ENCODE data around the gene TMEM229A. TPM values are rescaled to one million over a fixed set of nuclear protein-coding genes. Genes with fewer than 3 reads are reported as not detected.

TMEM229A gene
- total RNA-seq, 1 donor: not detected

DNA sequence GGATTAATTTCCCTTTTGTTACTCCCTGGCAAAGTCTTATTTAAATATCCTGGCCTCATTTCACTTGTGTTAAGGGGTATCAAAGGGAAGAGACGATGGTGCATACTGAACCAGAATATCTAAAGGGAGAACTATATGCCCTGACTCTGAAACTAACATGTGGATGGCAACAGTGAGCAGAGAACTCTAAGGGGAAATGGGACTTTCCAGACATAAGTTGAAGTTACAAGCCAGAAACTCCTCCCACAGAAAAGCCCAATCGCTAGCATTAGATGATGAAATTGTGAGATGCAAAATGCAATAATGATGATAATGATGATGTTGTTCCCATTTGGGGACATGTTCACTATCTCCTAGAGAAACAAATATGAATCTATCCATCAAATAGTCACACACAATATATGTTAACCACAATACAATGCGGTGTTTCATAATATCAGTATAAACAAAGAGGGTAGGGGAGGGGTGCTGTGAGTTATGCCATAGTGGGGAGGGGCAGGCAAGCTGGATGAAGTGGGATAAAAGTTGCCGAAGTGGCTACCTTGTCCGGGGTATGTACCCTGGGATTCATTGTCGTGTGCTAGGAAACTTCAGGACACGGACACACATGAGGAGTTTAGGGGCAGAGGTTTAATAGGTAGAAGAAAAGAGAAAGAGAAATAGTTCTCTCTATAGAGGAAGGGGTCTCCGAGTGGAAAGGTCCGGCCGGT is 37.1 kb downstream of the TMEM229A start:
- no peaks in the 10 kb centered on the region for H4K20me1 ChIP-seq (ENCODE audit: insufficient read depth, low read length)
- no peaks in the 10 kb centered on the region for H3K79me2 ChIP-seq (ENCODE audit: insufficient read depth, low read length)
- no peak overlapping the region for H3K4me3 ChIP-seq (ENCODE audit: insufficient read depth, low read length)
- no peak for DNase-seq (ENCODE audit: insufficient read length, low spot score, missing footprints)
- TF ChIP-seq, protein P1, sequence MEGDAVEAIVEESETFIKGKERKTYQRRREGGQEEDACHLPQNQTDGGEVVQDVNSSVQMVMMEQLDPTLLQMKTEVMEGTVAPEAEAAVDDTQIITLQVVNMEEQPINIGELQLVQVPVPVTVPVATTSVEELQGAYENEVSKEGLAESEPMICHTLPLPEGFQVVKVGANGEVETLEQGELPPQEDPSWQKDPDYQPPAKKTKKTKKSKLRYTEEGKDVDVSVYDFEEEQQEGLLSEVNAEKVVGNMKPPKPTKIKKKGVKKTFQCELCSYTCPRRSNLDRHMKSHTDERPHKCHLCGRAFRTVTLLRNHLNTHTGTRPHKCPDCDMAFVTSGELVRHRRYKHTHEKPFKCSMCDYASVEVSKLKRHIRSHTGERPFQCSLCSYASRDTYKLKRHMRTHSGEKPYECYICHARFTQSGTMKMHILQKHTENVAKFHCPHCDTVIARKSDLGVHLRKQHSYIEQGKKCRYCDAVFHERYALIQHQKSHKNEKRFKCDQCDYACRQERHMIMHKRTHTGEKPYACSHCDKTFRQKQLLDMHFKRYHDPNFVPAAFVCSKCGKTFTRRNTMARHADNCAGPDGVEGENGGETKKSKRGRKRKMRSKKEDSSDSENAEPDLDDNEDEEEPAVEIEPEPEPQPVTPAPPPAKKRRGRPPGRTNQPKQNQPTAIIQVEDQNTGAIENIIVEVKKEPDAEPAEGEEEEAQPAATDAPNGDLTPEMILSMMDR (IDR thresholded peaks at IDR 0.05; ENCODE audit: extremely low read depth, low read depth, low read length): no peak
- no peak overlapping the region for H2AFZ ChIP-seq (ENCODE audit: low read length)
- no peaks in the 10 kb centered on the region for H3K9me3 ChIP-seq (ENCODE audit: low read depth, low read length)
- H3K27ac ChIP-seq (ENCODE audit: low read depth, low read length): no peak overlapping the region
- H3K4me1 ChIP-seq (ENCODE audit: insufficient read depth, low read length): no peaks in the 10 kb centered on the region
- H3K4me2 ChIP-seq (ENCODE audit: insufficient read depth, low read length): no peak overlapping the region
- H3K27me3 ChIP-seq (ENCODE audit: insufficient read depth, low read length): no peaks in the 10 kb centered on the region
- no peaks in the 10 kb centered on the region for H3K36me3 ChIP-seq (ENCODE audit: insufficient read depth, low read length)

DNA sequence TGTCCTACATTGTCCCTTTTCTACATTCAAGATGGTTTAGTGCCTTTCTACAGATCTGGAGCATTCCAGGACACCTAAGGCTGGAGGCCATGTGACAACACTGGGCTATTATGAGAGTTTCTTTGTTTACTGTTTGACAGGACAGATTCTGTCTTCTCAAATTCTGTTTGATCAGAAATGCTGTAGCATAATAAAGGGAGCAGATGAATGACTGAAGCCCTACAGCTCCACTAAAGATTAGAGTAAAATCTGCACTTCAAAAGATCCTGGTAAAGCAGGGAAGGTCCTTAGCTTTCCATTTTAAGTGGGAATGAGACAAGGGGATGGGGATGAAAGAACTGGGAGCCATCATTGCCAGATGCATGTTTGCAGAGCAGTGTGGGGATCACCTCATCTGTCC is 38.4 kb downstream of the TMEM229A start:
- Histone ChIP-seq H3K4me2 (ENCODE audit: insufficient read depth, low read length) (no peak overlapping the region), H3K27ac (ENCODE audit: low read depth, low read length) (no peak overlapping the region), H4K20me1 (ENCODE audit: insufficient read depth, low read length) (no peaks in the 10 kb centered on the region), H3K36me3 (ENCODE audit: insufficient read depth, low read length) (no peaks in the 10 kb centered on the region), H3K4me1 (ENCODE audit: insufficient read depth, low read length) (no peaks in the 10 kb centered on the region), H3K79me2 (ENCODE audit: insufficient read depth, low read length) (no peaks in the 10 kb centered on the region), H3K4me3 (ENCODE audit: insufficient read depth, low read length) (no peak overlapping the region), H2AFZ (ENCODE audit: low read length) (no peak overlapping the region), H3K9me3 (ENCODE audit: low read depth, low read length) (no peaks in the 10 kb centered on the region), H3K27me3 (ENCODE audit: insufficient read depth, low read length) (no peaks in the 10 kb centered on the region)
- no peak for DNase-seq (ENCODE audit: insufficient read length, low spot score, missing footprints)
- TF ChIP-seq, protein P1 (IDR thresholded peaks at IDR 0.05; ENCODE audit: extremely low read depth, low read depth, low read length): no peak

DNA sequence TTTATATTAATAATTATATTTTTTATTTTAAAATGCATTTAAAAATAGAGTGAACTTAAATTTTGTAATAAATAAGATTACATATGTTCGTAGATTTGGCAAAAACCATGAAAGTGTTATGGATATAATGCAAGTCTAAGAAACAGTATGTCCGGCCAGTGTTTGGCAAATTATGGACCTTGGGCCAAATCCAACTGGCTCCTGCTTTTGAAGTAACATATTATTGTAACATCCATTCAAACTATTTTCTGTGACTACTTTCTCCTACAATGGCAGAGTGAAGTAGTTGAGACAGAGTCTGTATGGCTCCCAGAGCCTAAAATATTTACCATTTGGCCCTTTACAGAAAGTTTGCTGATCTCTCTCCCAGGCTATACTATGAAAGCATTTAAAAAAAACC is 38.9 kb downstream of the TMEM229A start:
- Histone ChIP-seq H3K79me2 (ENCODE audit: insufficient read depth, low read length) (no peaks in the 10 kb centered on the region), H3K4me3 (ENCODE audit: insufficient read depth, low read length) (no peak overlapping the region), H3K27ac (ENCODE audit: low read depth, low read length) (no peak overlapping the region), H3K36me3 (ENCODE audit: insufficient read depth, low read length) (no peaks in the 10 kb centered on the region), H2AFZ (ENCODE audit: low read length) (no peak overlapping the region), H3K27me3 (ENCODE audit: insufficient read depth, low read length) (no peaks in the 10 kb centered on the region), H3K9me3 (ENCODE audit: low read depth, low read length) (no peaks in the 10 kb centered on the region), H4K20me1 (ENCODE audit: insufficient read depth, low read length) (no peaks in the 10 kb centered on the region), H3K4me1 (ENCODE audit: insufficient read depth, low read length) (no peaks in the 10 kb centered on the region), H3K4me2 (ENCODE audit: insufficient read depth, low read length) (no peak overlapping the region)
- DNase-seq (ENCODE audit: insufficient read length, low spot score, missing footprints): no peak
- TF ChIP-seq, protein P1 (IDR thresholded peaks at IDR 0.05; ENCODE audit: extremely low read depth, low read depth, low read length): no peak

- Histone ChIP-seq H3K79me2 (ENCODE audit: insufficient read depth, low read length) (no peaks in the 10 kb centered on the region), H3K36me3 (ENCODE audit: insufficient read depth, low read length) (no peaks in the 10 kb centered on the region), H3K9me3 (ENCODE audit: low read depth, low read length) (no peaks in the 10 kb centered on the region), H3K4me1 (ENCODE audit: insufficient read depth, low read length) (no peaks in the 10 kb centered on the region), H2AFZ (ENCODE audit: low read length) (no peak overlapping the region), H3K27ac (ENCODE audit: low read depth, low read length) (no peak overlapping the region), H3K4me2 (ENCODE audit: insufficient read depth, low read length) (no peak overlapping the region), H3K4me3 (ENCODE audit: insufficient read depth, low read length) (no peak overlapping the region), H3K27me3 (ENCODE audit: insufficient read depth, low read length) (no peaks in the 10 kb centered on the region), H4K20me1 (ENCODE audit: insufficient read depth, low read length) (no peaks in the 10 kb centered on the region)
- TF ChIP-seq, protein P1 (IDR thresholded peaks at IDR 0.05; ENCODE audit: extremely low read depth, low read depth, low read length): no peak
- no peak for DNase-seq (ENCODE audit: insufficient read length, low spot score, missing footprints)
These were observed 39.9 kb downstream of the TMEM229A start for GRCh38 chr7:123992913-123993518.
